HCT116 (cell line): ENCODE results near the gene GDPD5. TPM values are rescaled to one million over a fixed set of nuclear protein-coding genes. Genes with fewer than 3 reads are reported as not detected.

ENCODE experiments used
- ATAC-seq: fragments of 200-7000 bp; cut with Tn5 transposase; 2 replicates; pipeline ENCODE4 v1.9.1; 2020; ENCODE audit warnings: mild to moderate bottlenecking, moderate library complexity
- BruUV-seq: library from RNA; stranded (reverse); fragments of 400-500 nt; replicated peaks from 2 replicates; lab custom pipeline; 2021; lab: Mats Ljungman, UMichigan
- CTCF ChIA-PET: fragments of 300-600 bp; sonication (Branson Sonifier 250); formaldehyde crosslinking; loops from one replicate; lab custom pipeline; 2021; ENCODE audit warnings: antibody characterized with exemption; lab: Charles Lee
- POLR2A ChIA-PET: fragments of 300-600, 350-600 bp; sonication (Branson Sonifier 250); formaldehyde crosslinking; loops from one replicate; lab custom pipeline; 2021; ENCODE audit warnings: antibody characterized with exemption; lab: Charles Lee
- RAD21 ChIA-PET, 2 experiments: fragments of 300-600 bp; sonication (Branson Sonifier 250); formaldehyde crosslinking; loops; one replicate each; lab custom pipeline; 2023; ENCODE audit warnings: low total read pairs in 2 of 2; ENCODE audit not compliant: uncharacterized antibody in 2 of 2, unreplicated experiment in 2 of 2, low non-redundant PET in 1 of 2; lab: Charles Lee
- DNase-seq: peaks from one replicate; pipeline ENCODE4 v3.0.0-alpha.2; 2010; ENCODE audit warnings: low read depth, low spot score
- H2AFZ ChIP-seq: fragments of 200-600 bp; shearing (Covaris generic), sonication (generic); 2 replicates; pipeline ENCODE4 v1.6.1; 2017; ENCODE audit warnings: low read depth, mixed run types, mixed read lengths, antibody characterized with exemption, low read length; ENCODE audit not compliant: poor library complexity, severe bottlenecking
- H3K27ac ChIP-seq: 2 replicates; pipeline ENCODE4 v1.5.1; 2012; ENCODE audit warnings: low read depth, low read length
- H3K27me3 ChIP-seq: fragments of 200-600 bp; sonication (generic); 2 replicates; pipeline ENCODE4 v1.6.1; 2016; ENCODE audit warnings: mixed run types, low read length, mixed read lengths; ENCODE audit not compliant: insufficient read depth
- H3K36me3 ChIP-seq, 2 experiments: fragments of 200-500 bp in 1 of 2; fragments of 200-600 bp in 1 of 2; sonication (Bioruptor generic) in 1 of 2; sonication (generic) in 1 of 2; 2 replicates each; pipeline versions ENCODE4 v1.5.1 to v1.6.1; 2014 to 2016; ENCODE audit warnings: low read length in 2 of 2, inconsistent platforms in 1 of 2, mixed read lengths in 1 of 2, mixed run types in 1 of 2; ENCODE audit not compliant: insufficient read depth in 2 of 2, control insufficient read depth in 1 of 2
- H3K4me1 ChIP-seq, 2 experiments: fragments of 200-600 bp in 1 of 2; sonication (generic) in 1 of 2; 2 replicates each; pipeline versions ENCODE4 v1.5.1 to v1.6.1; 2012 to 2017; ENCODE audit warnings: low read length in 2 of 2, inconsistent platforms in 1 of 2, mild to moderate bottlenecking in 1 of 2, mixed read lengths in 1 of 2, mixed run types in 1 of 2, moderate library complexity in 1 of 2; ENCODE audit not compliant: insufficient read depth in 2 of 2, control insufficient read depth in 1 of 2
- H3K4me2 ChIP-seq: fragments of 200-600 bp; sonication (generic); 2 replicates; pipeline ENCODE4 v1.6.1; 2017; ENCODE audit warnings: mixed run types, low read length, mixed read lengths
- H3K4me3 ChIP-seq, 2 experiments: fragments of 200-600 bp in 1 of 2; sonication (generic) in 1 of 2; replicated peaks in 1 of 2; 2 replicates each; pipeline ENCODE4 v1.5.1; 2011 to 2016; ENCODE audit warnings: low read length in 2 of 2, control low read depth in 1 of 2, low read depth in 1 of 2, mild to moderate bottlenecking in 1 of 2, mixed read lengths in 1 of 2, mixed run types in 1 of 2
- H3K79me2 ChIP-seq: fragments of 200-600 bp; sonication (generic); 2 replicates; pipeline ENCODE4 v1.6.1; 2017; ENCODE audit warnings: mild to moderate bottlenecking, mixed run types, low read length, moderate library complexity, mixed read lengths; ENCODE audit not compliant: insufficient read depth
- H3K9ac ChIP-seq: fragments of 200-600 bp; sonication (generic); 2 replicates; pipeline ENCODE4 v1.6.1; 2016; ENCODE audit warnings: low read length, mixed read lengths
- H3K9me2 ChIP-seq: fragments of 200-600 bp; sonication (generic), shearing (Covaris generic); 2 replicates; pipeline ENCODE4 v1.6.1; 2017; ENCODE audit warnings: mixed run types, mild to moderate bottlenecking, moderate library complexity; ENCODE audit not compliant: insufficient read depth
- H3K9me3 ChIP-seq, 2 experiments: fragments of 200-500 bp in 1 of 2; fragments of 200-600 bp in 1 of 2; sonication (Bioruptor generic) in 1 of 2; sonication (generic) in 1 of 2; 2 replicates each; pipeline ENCODE4 v1.6.1; 2014 to 2017; ENCODE audit warnings: low read length in 2 of 2, mixed read lengths in 2 of 2, inconsistent platforms in 1 of 2, low read depth in 1 of 2, mild to moderate bottlenecking in 1 of 2, mixed run types in 1 of 2, moderate library complexity in 1 of 2; ENCODE audit not compliant: control insufficient read depth in 1 of 2, insufficient read depth in 1 of 2
- H4K20me1 ChIP-seq: fragments of 200-600 bp; sonication (generic), shearing (Covaris generic); 2 replicates; pipeline ENCODE4 v1.6.1; 2017; ENCODE audit warnings: mixed run types, mild to moderate bottlenecking, moderate library complexity; ENCODE audit not compliant: insufficient read depth
- CBX3 ChIP-seq: IDR thresholded peaks from 2 replicates; pipeline ENCODE4 v1.6.1; 2012; ENCODE audit warnings: low read depth
- CEBPB ChIP-seq: IDR thresholded peaks from 2 replicates; pipeline ENCODE4 v1.6.1; 2012; ENCODE audit warnings: low read depth
- CTCF ChIP-seq, 3 experiments: fragments of 200-600 bp in 1 of 3; sonication (generic) in 1 of 3; IDR thresholded peaks in 2 of 3; conservative IDR thresholded peaks in 1 of 3; 2 replicates each; pipeline ENCODE4 v1.5.1; 2012 to 2017; ENCODE audit warnings: low read depth in 2 of 3, low read length in 2 of 3, antibody characterized with exemption in 1 of 3, borderline replicate concordance in 1 of 3, control low read depth in 1 of 3, mild to moderate bottlenecking in 1 of 3, mixed read lengths in 1 of 3, mixed run types in 1 of 3, moderate library complexity in 1 of 3; ENCODE audit not compliant: insufficient read depth in 1 of 3
- JUND ChIP-seq: IDR thresholded peaks from 2 replicates; pipeline ENCODE4 v1.6.1; 2012
- RAD21 ChIP-seq: IDR thresholded peaks from 2 replicates; pipeline ENCODE4 v1.6.1; 2012; ENCODE audit warnings: low read depth, mild to moderate bottlenecking
- REST ChIP-seq: IDR thresholded peaks from 2 replicates; pipeline ENCODE4 v1.6.1; 2012; ENCODE audit warnings: low read depth
- TCF7L2 ChIP-seq: IDR thresholded peaks from 2 replicates; pipeline ENCODE4 v1.7.0; 2011; ENCODE audit warnings: borderline replicate concordance, inconsistent platforms; ENCODE audit not compliant: insufficient read depth, insufficient read length; ENCODE audit errors: extremely low read depth
- ZNF274 ChIP-seq: fragments of 200-500 bp; sonication (Bioruptor generic); IDR thresholded peaks from 2 replicates; pipeline ENCODE4 v1.6.1; 2014; ENCODE audit warnings: mild to moderate bottlenecking, low read depth, low read length, inconsistent platforms
- intact Hi-C: fragments of 100-400 bp; cut with micrococcal nuclease; formaldehyde crosslinking; loops from 2 replicates; pipeline ENCODE4 v1.10.0; 2022
- total RNA-seq: library from RNA; stranded (reverse); gene quantifications from one replicate; pipeline ENCODE4 v1.2.1, GENCODE V29; 2021; ENCODE audit not compliant: unreplicated experiment

Gene GDPD5
- total RNA-seq, 1 experiment from 2014 or later, result 27.5 TPM

GRCh38 chr11:75386942-75387630, 138.7 kb downstream of the GDPD5 start:
- ChIA-PET CTCF (interaction anchor here (1.5 to 7.1 kb wide), 4 partner anchors 15 to 107 kb away, joined by 4 to 57 read pairs (median 4); no protein-coding TSS in a partner anchor), RAD21 (interaction anchor here in 1 of 2 experiments (1.0 kb wide), 1 partner anchor 107 kb away, joined by 3 read pairs; no protein-coding TSS in a partner anchor), POLR2A (no interaction called here)
- Histone ChIP-seq H3K9me2 (no peaks in the 10 kb centered on the region), H3K9ac (no peak overlapping the region), H3K79me2 (no peaks in the 10 kb centered on the region), H2AFZ (no peak overlapping the region), H3K27me3 (no peaks in the 10 kb centered on the region), H3K4me2 (peak overlapping the region; percentile 36), H3K4me3 (no peak overlapping the region), H3K36me3 (no peaks in the 10 kb centered on the region), H3K9me3 (no peaks in the 10 kb centered on the region), H3K4me1 (peaks cover 23 to 51% of the 10 kb centered on the region in 2 experiments), H3K27ac (no peak overlapping the region; the same call in 1 of the 2 replicates), H4K20me1 (no peaks in the 10 kb centered on the region)
- DNase-seq (no peak), ATAC-seq (no peak)
- intact Hi-C loops, result loop anchor here (5.0 kb wide), 2 partner anchors 60 to 480 kb away; no protein-coding TSS in a partner anchor
- BruUV-seq, result no TSS peak
- TF ChIP-seq REST (no peak), TCF7L2 (no peak), CTCF (IDR thresholded peaks at IDR 0.05 in 2 of 3, conservative IDR thresholded peaks at IDR 0.05 in 1 of 3; ENCODE audit: borderline replicate concordance in 1 of 3, insufficient read depth in 1 of 3, low read depth in 2 of 3, low read length in 2 of 3) (no peak), CEBPB (no peak), JUND (no peak), ZNF274 (no peak), RAD21 (no peak), CBX3 (no peak)

Other genes starting within 250 kb of the GDPD5 start
- 24.2 TPM for gene ARRB1, start 174.3 kb downstream of the GDPD5 start, total RNA-seq
- gene RPS3, start 126.4 kb downstream of the GDPD5 start, total RNA-seq, result 4,109 TPM
- gene KLHL35, start 92.7 kb downstream of the GDPD5 start, total RNA-seq, result 1.7 TPM
- gene SERPINH1, start 36.3 kb upstream of the GDPD5 start, total RNA-seq, result 84.9 TPM
- not detected for gene MAP6, start 143.1 kb upstream of the GDPD5 start, total RNA-seq
- 0.12 TPM for gene MOGAT2, start 191.9 kb upstream of the GDPD5 start, total RNA-seq
- 2.4 TPM for gene DGAT2, start 242.8 kb upstream of the GDPD5 start, total RNA-seq